HepG2 (cell line): ENCODE results near the gene IFNAR1. TPM values are rescaled to one million over a fixed set of nuclear protein-coding genes. Genes with fewer than 3 reads are reported as not detected.

ENCODE experiments used
- BORCS8-MEF2B ChIP-seq: sonication (generic); formaldehyde crosslinking; IDR thresholded peaks from 2 replicates; pipeline ENCODE4 v1.8.0; 2022; ENCODE audit warnings: mild to moderate bottlenecking, missing genetic modification reagents
- FIP1L1 ChIP-seq: fragments of 200-400 bp; formaldehyde crosslinking; IDR thresholded peaks from 2 replicates; pipeline ENCODE4 v1.6.1; 2018; ENCODE audit warnings: low read depth, mild to moderate bottlenecking, low read length, moderate library complexity, borderline replicate concordance; ENCODE audit not compliant: insufficient read depth
- GATA4 ChIP-seq: sonication (generic); IDR thresholded peaks from 2 replicates; pipeline ENCODE4 v1.6.1; 2016; ENCODE audit warnings: antibody characterized with exemption, low read depth, borderline replicate concordance
- HOXD1 ChIP-seq: sonication (generic); formaldehyde crosslinking; IDR thresholded peaks from 2 replicates; pipeline ENCODE4 v1.5.0; 2020; ENCODE audit warnings: missing genetic modification reagents
- KLF16 ChIP-seq, 2 experiments: sonication (generic) in 1 of 2; formaldehyde crosslinking in 1 of 2; IDR thresholded peaks; 2 replicates each; pipeline versions ENCODE4 v1.6.1 to v1.8.0; 2016 to 2023; ENCODE audit warnings: missing genetic modification reagents in 2 of 2, missing compliant biosample characterization in 1 of 2
- MATR3 ChIP-seq: sonication (generic); formaldehyde crosslinking; IDR thresholded peaks from 2 replicates; pipeline ENCODE4 v1.4.0; 2020; ENCODE audit warnings: missing genetic modification reagents
- MTF1 ChIP-seq: sonication (generic); formaldehyde crosslinking; IDR thresholded peaks from 2 replicates; pipeline ENCODE4 v1.5.0; 2020; ENCODE audit warnings: missing genetic modification reagents
- NCOA5 ChIP-seq: sonication (generic); formaldehyde crosslinking; IDR thresholded peaks from 2 replicates; pipeline ENCODE4 v1.4.0; 2020; ENCODE audit warnings: missing genetic modification reagents
- POLR2AphosphoS2 ChIP-seq: IDR thresholded peaks from 2 replicates; pipeline ENCODE4 v1.6.1; 2011; ENCODE audit warnings: low read depth, low read length, improper control_type of control experiment
- RARA ChIP-seq: IDR thresholded peaks from 2 replicates; pipeline ENCODE4 v1.6.1; 2016; ENCODE audit warnings: missing genetic modification reagents, missing compliant biosample characterization
- RFX3 ChIP-seq: IDR thresholded peaks from 2 replicates; pipeline ENCODE4 v1.6.1; 2016; ENCODE audit warnings: missing biosample characterization, missing genetic modification reagents
- SMARCC2 ChIP-seq: fragments of 450-650 bp; IDR thresholded peaks from 2 replicates; pipeline ENCODE4 v1.6.1; 2017; ENCODE audit warnings: antibody characterized with exemption, mild to moderate bottlenecking
- SRSF9 ChIP-seq: fragments of 200-400 bp; formaldehyde crosslinking; IDR thresholded peaks from 2 replicates; pipeline ENCODE4 v1.6.1; 2018; ENCODE audit warnings: borderline replicate concordance, mild to moderate bottlenecking, low read depth, low read length; ENCODE audit not compliant: insufficient read depth, poor library complexity, severe bottlenecking
- ZNF75D ChIP-seq: sonication (generic); formaldehyde crosslinking; IDR thresholded peaks from 2 replicates; pipeline ENCODE4 v1.8.1; 2023; ENCODE audit warnings: missing genetic modification reagents, mild to moderate bottlenecking, borderline replicate concordance
- polyA plus RNA-seq, 8 experiments: library from polyadenylated mRNA; depleted of rRNA in 3 of 8; stranded (reverse) in 7 of 8; unstranded in 1 of 8; fragments of >200 nt; fragmentation: Illumina TruSeq in 4 of 8; extraction: Trizol in 4 of 8; gene quantifications; 2 replicates each; pipeline versions ENCODE4 v1.2.1 to v1.2.3, GENCODE V29; 2011 to 2016; ENCODE audit warnings: low read depth in 4 of 8, missing spikeins in 1 of 8, mixed read lengths in 1 of 8; ENCODE audit not compliant: insufficient read depth in 1 of 8
- total RNA-seq, 5 experiments: library from RNA; depleted of rRNA; stranded (reverse); fragments of >200 nt; fragmentation: Illumina TruSeq; extraction: Trizol; gene quantifications; 2 replicates each; pipeline ENCODE4 v1.2.3, GENCODE V29; 2016; ENCODE audit warnings: low read depth in 1 of 5
- TF ChIP-seq, protein P1 (sequence below): sonication (generic); formaldehyde crosslinking; IDR thresholded peaks from 2 replicates; pipeline ENCODE4 v1.4.0; 2020; ENCODE audit warnings: mild to moderate bottlenecking, missing genetic modification reagents
- TF ChIP-seq, protein P2 (sequence below): IDR thresholded peaks from 2 replicates; pipeline ENCODE4 v1.6.1; 2012; ENCODE audit warnings: low read depth, low read length, improper control_type of control experiment
- TF ChIP-seq, protein P3 (sequence below): sonication (generic); formaldehyde crosslinking; IDR thresholded peaks from 2 replicates; pipeline ENCODE4 v1.4.0; 2020; ENCODE audit warnings: mild to moderate bottlenecking, missing genetic modification reagents
- TF ChIP-seq, protein P4 (sequence below): sonication (generic); formaldehyde crosslinking; IDR thresholded peaks from 2 replicates; pipeline ENCODE4 v1.4.0; 2020; ENCODE audit warnings: missing genetic modification reagents

IFNAR1 gene
- total and polyA plus RNA-seq, 2 of the 13 experiments (the other 11 are each of a cell fraction or from before 2014, with no cell fraction given), result 6.7 to 9.3 TPM

DNA sequence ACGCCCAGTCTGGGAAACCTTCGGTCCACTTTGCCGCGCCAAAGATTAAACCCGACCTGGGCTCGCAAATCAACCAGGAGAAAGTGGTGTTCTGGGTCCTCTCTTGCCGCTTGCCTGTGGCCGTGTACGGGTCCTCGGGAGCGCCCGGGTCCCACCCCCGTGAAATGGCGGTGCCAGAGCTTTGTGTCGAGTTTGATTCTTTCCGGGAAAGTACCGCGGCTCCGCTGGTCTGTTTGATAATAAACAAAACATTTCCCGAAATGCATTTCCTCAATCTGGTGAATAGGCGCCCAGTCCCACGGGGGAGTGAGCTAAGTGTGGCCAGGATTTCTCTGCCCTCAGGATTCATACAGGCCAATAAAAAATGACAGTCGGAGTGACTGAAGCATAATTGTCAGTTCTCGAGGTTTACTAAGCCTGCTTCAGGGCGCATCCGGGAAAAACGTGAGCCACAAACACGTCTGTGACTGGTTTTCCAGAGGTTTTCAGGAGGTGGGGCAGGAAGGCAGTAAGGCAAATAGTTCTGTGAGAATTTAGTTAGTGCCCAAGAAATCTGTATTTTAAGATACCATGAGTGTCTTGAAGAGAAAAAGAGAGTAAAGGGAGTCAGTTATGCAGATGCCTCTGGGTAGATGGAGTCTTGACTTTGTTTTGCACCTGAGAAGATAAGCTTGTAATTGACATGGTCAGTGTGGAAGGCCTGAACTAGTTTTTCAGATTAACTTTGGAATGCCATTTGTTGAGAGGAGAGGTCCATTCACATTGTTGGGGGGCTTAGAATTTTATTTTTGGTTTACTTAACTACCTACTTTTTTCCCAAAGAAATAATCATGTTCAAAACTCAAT, 675 bp downstream of the IFNAR1 start (continued):
- TF ChIP-seq RARA (CRISPR knock-in tag) (no peak), SRSF9 (no peak), SMARCC2 (no peak), MATR3 (no peak), GATA4 (0 out of 2 replicates have a peak, but pooled peaks have one; percentile 11), FIP1L1 (no peak), BORCS8-MEF2B (CRISPR knock-in tag) (no peak), MTF1 (CRISPR knock-in tag) (no peak), RFX3 (no peak), ZNF75D (no peak), KLF16 (CRISPR knock-in tag; IDR thresholded peaks at IDR 0.05) (peak in 1 of 2 experiments; percentile 9; a peak in 1 of 4 replicates), HOXD1 (CRISPR knock-in tag) (no peak), NCOA5 (CRISPR knock-in tag) (no peak), POLR2AphosphoS2 (no peak)
- TF ChIP-seq, protein P1, sequence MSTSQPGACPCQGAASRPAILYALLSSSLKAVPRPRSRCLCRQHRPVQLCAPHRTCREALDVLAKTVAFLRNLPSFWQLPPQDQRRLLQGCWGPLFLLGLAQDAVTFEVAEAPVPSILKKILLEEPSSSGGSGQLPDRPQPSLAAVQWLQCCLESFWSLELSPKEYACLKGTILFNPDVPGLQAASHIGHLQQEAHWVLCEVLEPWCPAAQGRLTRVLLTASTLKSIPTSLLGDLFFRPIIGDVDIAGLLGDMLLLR, result no peak
- TF ChIP-seq, protein P2, sequence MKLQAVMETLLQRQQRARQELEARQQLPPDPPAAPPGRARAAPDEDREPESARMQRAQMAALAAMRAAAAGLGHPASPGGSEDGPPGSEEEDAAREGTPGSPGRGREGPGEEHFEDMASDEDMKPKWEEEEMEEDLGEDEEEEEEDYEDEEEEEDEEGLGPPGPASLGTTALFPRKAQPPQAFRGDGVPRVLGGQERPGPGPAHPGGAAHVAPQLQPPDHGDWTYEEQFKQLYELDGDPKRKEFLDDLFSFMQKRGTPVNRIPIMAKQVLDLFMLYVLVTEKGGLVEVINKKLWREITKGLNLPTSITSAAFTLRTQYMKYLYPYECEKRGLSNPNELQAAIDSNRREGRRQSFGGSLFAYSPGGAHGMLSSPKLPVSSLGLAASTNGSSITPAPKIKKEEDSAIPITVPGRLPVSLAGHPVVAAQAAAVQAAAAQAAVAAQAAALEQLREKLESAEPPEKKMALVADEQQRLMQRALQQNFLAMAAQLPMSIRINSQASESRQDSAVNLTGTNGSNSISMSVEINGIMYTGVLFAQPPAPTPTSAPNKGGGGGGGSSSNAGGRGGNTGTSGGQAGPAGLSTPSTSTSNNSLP, result no peak
- TF ChIP-seq, protein P3, sequence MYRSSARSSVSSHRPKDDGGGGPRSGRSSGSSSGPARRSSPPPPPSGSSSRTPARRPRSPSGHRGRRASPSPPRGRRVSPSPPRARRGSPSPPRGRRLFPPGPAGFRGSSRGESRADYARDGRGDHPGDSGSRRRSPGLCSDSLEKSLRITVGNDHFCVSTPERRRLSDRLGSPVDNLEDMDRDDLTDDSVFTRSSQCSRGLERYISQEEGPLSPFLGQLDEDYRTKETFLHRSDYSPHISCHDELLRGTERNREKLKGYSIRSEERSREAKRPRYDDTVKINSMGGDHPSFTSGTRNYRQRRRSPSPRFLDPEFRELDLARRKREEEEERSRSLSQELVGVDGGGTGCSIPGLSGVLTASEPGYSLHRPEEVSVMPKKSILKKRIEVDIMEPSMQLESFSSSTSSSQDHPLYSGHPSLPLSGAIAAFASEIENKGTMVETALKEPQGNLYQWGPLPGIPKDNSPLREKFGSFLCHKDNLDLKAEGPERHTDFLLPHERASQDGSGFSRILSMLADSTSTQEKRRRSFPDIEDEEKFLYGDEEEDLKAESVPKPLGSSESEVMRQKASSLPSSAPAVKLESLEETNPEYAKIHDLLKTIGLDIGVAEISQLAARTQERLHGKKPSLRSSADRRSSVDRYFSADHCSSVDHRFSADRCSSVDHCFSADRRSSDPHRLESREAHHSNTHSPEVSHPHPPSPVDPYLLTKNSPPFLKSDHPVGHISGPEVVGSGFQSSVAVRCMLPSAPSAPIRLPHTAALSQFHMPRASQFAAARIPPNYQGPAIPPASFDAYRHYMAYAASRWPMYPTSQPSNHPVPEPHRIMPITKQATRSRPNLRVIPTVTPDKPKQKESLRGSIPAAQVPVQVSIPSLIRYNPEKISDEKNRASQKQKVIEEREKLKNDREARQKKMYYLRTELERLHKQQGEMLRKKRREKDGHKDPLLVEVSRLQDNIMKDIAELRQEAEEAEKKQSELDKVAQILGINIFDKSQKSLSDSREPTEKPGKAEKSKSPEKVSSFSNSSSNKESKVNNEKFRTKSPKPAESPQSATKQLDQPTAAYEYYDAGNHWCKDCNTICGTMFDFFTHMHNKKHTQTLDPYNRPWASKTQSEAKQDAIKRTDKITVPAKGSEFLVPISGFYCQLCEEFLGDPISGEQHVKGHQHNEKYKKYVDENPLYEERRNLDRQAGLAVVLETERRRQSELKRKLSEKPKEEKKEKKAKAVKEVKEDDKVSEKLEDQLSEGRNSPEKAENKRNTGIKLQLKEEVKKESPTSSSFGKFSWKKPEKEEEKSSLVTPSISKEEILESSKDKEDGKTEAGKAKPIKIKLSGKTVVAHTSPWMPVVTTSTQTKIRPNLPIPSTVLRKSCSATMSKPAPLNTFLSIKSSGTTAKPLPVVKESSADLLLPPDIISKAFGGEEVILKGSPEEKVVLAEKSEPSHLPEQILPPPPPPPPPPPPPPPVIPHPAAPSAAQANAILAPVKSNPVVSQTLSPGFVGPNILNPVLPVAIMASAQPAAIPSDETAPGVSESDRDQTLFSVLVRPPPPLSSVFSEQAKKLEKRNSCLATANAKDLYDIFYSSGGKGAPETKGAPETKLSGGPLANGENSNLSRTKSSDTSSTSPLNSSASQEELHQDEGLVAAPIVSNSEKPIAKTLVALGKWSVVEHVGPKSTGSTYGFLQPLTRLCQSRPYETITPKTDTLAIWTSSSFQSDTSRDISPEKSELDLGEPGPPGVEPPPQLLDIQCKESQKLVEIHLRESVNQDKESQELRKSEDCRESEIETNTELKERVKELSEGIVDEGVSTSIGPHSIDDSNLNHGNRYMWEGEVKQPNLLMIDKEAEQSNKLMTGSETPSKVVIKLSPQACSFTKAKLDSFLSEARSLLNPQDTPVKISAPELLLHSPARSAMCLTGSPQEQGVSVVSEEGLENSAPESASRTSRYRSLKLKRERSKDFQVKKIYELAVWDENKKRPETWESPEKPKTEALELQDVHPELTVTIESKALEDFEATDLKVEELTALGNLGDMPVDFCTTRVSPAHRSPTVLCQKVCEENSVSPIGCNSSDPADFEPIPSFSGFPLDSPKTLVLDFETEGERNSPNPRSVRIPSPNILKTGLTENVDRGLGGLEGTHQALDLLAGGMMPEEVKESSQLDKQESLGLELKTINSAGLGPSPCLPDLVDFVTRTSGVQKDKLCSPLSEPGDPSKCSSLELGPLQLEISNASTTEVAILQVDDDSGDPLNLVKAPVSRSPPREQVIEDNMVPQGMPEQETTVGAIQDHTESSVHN (CRISPR knock-in tag), result no peak
- TF ChIP-seq, protein P4, sequence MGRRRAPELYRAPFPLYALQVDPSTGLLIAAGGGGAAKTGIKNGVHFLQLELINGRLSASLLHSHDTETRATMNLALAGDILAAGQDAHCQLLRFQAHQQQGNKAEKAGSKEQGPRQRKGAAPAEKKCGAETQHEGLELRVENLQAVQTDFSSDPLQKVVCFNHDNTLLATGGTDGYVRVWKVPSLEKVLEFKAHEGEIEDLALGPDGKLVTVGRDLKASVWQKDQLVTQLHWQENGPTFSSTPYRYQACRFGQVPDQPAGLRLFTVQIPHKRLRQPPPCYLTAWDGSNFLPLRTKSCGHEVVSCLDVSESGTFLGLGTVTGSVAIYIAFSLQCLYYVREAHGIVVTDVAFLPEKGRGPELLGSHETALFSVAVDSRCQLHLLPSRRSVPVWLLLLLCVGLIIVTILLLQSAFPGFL (CRISPR knock-in tag), result no peak
